Fibroblast of pulmonary artery (primary cell): ENCODE measurements around the gene GGT6.
"Not testable (repeated sequence)": the region's sequence is repeated elsewhere in the genome, so short reads cannot be mapped to it uniquely, and the experiment has no call there.

Experiments
- DNase-seq: peaks from one replicate; pipeline ENCODE4 v3.0.0-alpha.2; 2010; ENCODE audit warnings: low read depth
- H3K4me3 ChIP-seq: replicated peaks from 2 replicates; pipeline ENCODE4 v1.5.1; 2011; ENCODE audit warnings: low read depth, mild to moderate bottlenecking, control low read depth, low read length, moderate library complexity
- TF ChIP-seq, protein P1 (sequence below): IDR thresholded peaks from 2 replicates; pipeline ENCODE4 v1.5.1; 2011; ENCODE audit warnings: mild to moderate bottlenecking, control low read depth, low read length, inconsistent platforms; ENCODE audit errors: missing control alignments

The GGT6 gene

GRCh38 chr17:4591529-4591928, 31.2 kb upstream of the GGT6 start:
- DNase-seq: peak; percentile 21
- no peak overlapping the region for H3K4me3 ChIP-seq
- TF ChIP-seq, protein P1, sequence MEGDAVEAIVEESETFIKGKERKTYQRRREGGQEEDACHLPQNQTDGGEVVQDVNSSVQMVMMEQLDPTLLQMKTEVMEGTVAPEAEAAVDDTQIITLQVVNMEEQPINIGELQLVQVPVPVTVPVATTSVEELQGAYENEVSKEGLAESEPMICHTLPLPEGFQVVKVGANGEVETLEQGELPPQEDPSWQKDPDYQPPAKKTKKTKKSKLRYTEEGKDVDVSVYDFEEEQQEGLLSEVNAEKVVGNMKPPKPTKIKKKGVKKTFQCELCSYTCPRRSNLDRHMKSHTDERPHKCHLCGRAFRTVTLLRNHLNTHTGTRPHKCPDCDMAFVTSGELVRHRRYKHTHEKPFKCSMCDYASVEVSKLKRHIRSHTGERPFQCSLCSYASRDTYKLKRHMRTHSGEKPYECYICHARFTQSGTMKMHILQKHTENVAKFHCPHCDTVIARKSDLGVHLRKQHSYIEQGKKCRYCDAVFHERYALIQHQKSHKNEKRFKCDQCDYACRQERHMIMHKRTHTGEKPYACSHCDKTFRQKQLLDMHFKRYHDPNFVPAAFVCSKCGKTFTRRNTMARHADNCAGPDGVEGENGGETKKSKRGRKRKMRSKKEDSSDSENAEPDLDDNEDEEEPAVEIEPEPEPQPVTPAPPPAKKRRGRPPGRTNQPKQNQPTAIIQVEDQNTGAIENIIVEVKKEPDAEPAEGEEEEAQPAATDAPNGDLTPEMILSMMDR: no peak

GRCh38 chr17:4590981-4591453, 30.6 kb upstream of the GGT6 start:
- TF ChIP-seq, protein P1: no peak
- no peak overlapping the region for H3K4me3 ChIP-seq
- DNase-seq: no peak

GRCh38 chr17:4590042-4590441, 29.7 kb upstream of the GGT6 start:
- peak; percentile 31 for DNase-seq
- not testable (repeated sequence) for H3K4me3 ChIP-seq

GRCh38 chr17:4588898-4589625, 28.7 kb upstream of the GGT6 start:
- TF ChIP-seq, protein P1: no peak
- no peak overlapping the region for H3K4me3 ChIP-seq
- DNase-seq: no peak

DNA sequence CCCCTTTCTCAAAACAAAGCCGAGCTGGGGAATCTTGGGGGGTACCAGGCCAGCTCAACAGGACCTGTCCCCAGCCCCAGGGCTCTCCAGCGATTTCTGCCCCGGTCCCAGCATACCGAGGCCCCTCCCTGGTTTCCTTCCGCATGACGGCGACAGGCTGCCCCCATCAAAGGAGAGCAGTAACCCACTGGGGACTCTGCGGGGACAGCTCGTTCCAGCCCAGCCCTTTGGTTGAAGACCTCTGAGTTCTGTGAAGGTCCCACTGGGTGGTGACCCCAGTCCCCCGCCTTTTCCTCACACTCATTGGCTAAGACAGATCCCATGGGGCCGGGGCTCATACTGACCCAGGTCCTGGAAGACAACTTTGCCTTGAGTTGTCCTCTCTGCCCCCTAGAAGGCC, 28.0 kb upstream of the GGT6 start:
- TF ChIP-seq, protein P1: no peak
- no peak overlapping the region for H3K4me3 ChIP-seq
- DNase-seq: no peak

- H3K4me3 ChIP-seq: no peak overlapping the region
- TF ChIP-seq, protein P1: no peak
- no peak for DNase-seq
Observed at GRCh38 chr17:4587803-4588202, 27.4 kb upstream of the GGT6 start.

GRCh38 chr17:4587195-4587594, 26.8 kb upstream of the GGT6 start:
- TF ChIP-seq, protein P1: no peak
- DNase-seq: no peak
- no peak overlapping the region for H3K4me3 ChIP-seq
